Measurements from ENCODE around the gene NBR1. TPM values are rescaled to one million over a fixed set of nuclear protein-coding genes. Genes with fewer than 3 reads are reported as not detected.
A peak's percentile ranks its signal among the peaks of the same experiment; 100 is the strongest.

Gene NBR1
- total and polyA plus RNA-seq, 2 of the 8 experiments (the other 6 are each of a cell fraction or from before 2014, with no cell fraction given): 13.5 to 36.0 TPM

- TF ChIP-seq E2F6 (IDR thresholded peaks at IDR 0.05) (no peak), CBX5 (IDR thresholded peaks at IDR 0.05; ENCODE audit: low read depth, low read length) (no peak), CTBP2 (IDR thresholded peaks at IDR 0.05; ENCODE audit: borderline replicate concordance, insufficient read depth, insufficient read length, low read length) (no peak), NRF1 (IDR thresholded peaks at IDR 0.05; ENCODE audit: low read depth, low read length) (no peak), SP1 (IDR thresholded peaks at IDR 0.05; ENCODE audit: low read depth, low read length) (no peak), EP300 (IDR thresholded peaks at IDR 0.05; ENCODE audit: borderline replicate concordance in 1 of 2, low read depth in 2 of 2, low read length in 2 of 2) (no peak), SP2 (IDR thresholded peaks at IDR 0.05; ENCODE audit: low read length) (no peak), NANOG (IDR thresholded peaks at IDR 0.05; ENCODE audit: insufficient read depth, low read depth, low read length, poor library complexity, severe bottlenecking) (no peak), JUN (IDR thresholded peaks at IDR 0.05; ENCODE audit: low read depth, low read length) (no peak), CBX8 (IDR thresholded peaks at IDR 0.05; ENCODE audit: borderline replicate concordance, low read depth, low read length) (no peak), PHF8 (conservative IDR thresholded peaks at IDR 0.05; ENCODE audit: low read depth, low read length) (peak; percentile 58), FOSL1 (IDR thresholded peaks at IDR 0.05; ENCODE audit: insufficient read depth, low read depth, low read length) (no peak), TAF1 (IDR thresholded peaks at IDR 0.05; ENCODE audit: low read depth, low read length) (peak; percentile 69; the same call in 1 of the 2 replicates), KDM4A (IDR thresholded peaks at IDR 0.05; ENCODE audit: low read depth, low read length, severe bottlenecking) (peak; percentile 80), RAD21 (IDR thresholded peaks at IDR 0.05 in 1 of 2, conservative IDR thresholded peaks at IDR 0.05 in 1 of 2; ENCODE audit: low read depth in 2 of 2, low read length in 2 of 2) (peak in 1 of 2 experiments; percentile 7; a peak in 1 of 4 replicates), BACH1 (IDR thresholded peaks at IDR 0.05; ENCODE audit: low read length) (no peak), GTF2F1 (IDR thresholded peaks at IDR 0.05; ENCODE audit: borderline replicate concordance, low read depth, low read length) (no peak)
- TF ChIP-seq, protein P1, sequence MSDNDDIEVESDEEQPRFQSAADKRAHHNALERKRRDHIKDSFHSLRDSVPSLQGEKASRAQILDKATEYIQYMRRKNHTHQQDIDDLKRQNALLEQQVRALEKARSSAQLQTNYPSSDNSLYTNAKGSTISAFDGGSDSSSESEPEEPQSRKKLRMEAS (IDR thresholded peaks at IDR 0.05): no peak; the same call in 1 of the 2 replicates
- TF ChIP-seq, protein P2, sequence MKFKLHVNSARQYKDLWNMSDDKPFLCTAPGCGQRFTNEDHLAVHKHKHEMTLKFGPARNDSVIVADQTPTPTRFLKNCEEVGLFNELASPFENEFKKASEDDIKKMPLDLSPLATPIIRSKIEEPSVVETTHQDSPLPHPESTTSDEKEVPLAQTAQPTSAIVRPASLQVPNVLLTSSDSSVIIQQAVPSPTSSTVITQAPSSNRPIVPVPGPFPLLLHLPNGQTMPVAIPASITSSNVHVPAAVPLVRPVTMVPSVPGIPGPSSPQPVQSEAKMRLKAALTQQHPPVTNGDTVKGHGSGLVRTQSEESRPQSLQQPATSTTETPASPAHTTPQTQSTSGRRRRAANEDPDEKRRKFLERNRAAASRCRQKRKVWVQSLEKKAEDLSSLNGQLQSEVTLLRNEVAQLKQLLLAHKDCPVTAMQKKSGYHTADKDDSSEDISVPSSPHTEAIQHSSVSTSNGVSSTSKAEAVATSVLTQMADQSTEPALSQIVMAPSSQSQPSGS (IDR thresholded peaks at IDR 0.05; ENCODE audit: low read length): no peak
Observed at GRCh38 chr17:43211480-43212402, 40.7 kb downstream of the NBR1 start, which contains the start of gene TMEM106A (continued).
